Kidney epithelial cell (primary cell): ENCODE results near the gene SLCO3A1. TPM values are rescaled to one million over a fixed set of nuclear protein-coding genes. Genes with fewer than 3 reads are reported as not detected.

Source experiments
- DNase-seq: peaks from one replicate; pipeline ENCODE4 v3.0.0-alpha.2; 2010; ENCODE audit warnings: low read depth
- H3K27me3 ChIP-seq: 2 replicates; pipeline ENCODE4 v1.6.0; 2011; ENCODE audit warnings: low read length; ENCODE audit not compliant: control insufficient read depth, insufficient read depth
- H3K36me3 ChIP-seq: 2 replicates; pipeline ENCODE4 v1.5.1; 2011; ENCODE audit warnings: low read length; ENCODE audit not compliant: control insufficient read depth, insufficient read depth
- H3K4me3 ChIP-seq: 2 replicates; pipeline ENCODE4 v1.5.1; 2011; ENCODE audit warnings: low read depth, mild to moderate bottlenecking, control low read depth, low read length
- total RNA-seq: library from RNA; depleted of rRNA; stranded (reverse); fragments of >200 nt; gene quantifications from 2 replicates; pipeline ENCODE4 v1.2.3, GENCODE V29; 2015
- TF ChIP-seq, protein P1 (sequence below): IDR thresholded peaks from 2 replicates; pipeline ENCODE4 v1.5.1; 2011; ENCODE audit warnings: mild to moderate bottlenecking, moderate library complexity, low read length, control low read depth, inconsistent platforms; ENCODE audit not compliant: insufficient read depth, poor library complexity, severe bottlenecking

SLCO3A1 gene
- total RNA-seq, 1 donor from 2014 or later: 3.1 TPM

DNA sequence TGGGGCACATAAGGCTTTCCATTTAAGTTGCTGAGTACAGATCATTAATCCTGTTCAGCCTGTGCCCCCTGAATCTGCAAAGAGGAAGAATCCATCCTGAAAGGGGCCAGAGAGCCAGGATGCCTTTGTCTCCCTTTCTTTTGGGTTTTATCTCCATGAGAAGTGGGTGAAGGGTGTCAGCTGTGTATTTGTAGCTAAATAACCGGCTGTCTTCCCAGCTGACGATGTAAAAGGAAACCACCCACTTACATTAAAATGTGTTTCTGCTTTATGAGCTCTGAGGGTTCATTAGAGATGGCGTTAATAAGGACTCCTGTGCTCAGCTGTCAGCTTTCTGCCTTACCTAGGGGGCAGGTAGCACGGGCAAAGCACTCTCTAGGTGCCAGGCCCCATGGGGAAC lies 83.4 kb downstream of the SLCO3A1 start:
- TF ChIP-seq, protein P1, sequence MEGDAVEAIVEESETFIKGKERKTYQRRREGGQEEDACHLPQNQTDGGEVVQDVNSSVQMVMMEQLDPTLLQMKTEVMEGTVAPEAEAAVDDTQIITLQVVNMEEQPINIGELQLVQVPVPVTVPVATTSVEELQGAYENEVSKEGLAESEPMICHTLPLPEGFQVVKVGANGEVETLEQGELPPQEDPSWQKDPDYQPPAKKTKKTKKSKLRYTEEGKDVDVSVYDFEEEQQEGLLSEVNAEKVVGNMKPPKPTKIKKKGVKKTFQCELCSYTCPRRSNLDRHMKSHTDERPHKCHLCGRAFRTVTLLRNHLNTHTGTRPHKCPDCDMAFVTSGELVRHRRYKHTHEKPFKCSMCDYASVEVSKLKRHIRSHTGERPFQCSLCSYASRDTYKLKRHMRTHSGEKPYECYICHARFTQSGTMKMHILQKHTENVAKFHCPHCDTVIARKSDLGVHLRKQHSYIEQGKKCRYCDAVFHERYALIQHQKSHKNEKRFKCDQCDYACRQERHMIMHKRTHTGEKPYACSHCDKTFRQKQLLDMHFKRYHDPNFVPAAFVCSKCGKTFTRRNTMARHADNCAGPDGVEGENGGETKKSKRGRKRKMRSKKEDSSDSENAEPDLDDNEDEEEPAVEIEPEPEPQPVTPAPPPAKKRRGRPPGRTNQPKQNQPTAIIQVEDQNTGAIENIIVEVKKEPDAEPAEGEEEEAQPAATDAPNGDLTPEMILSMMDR: no peak
- DNase-seq: no peak
- H3K27me3 ChIP-seq: no peaks in the 10 kb centered on the region
- no peak overlapping the region for H3K4me3 ChIP-seq
- H3K36me3 ChIP-seq: no peaks in the 10 kb centered on the region

DNA sequence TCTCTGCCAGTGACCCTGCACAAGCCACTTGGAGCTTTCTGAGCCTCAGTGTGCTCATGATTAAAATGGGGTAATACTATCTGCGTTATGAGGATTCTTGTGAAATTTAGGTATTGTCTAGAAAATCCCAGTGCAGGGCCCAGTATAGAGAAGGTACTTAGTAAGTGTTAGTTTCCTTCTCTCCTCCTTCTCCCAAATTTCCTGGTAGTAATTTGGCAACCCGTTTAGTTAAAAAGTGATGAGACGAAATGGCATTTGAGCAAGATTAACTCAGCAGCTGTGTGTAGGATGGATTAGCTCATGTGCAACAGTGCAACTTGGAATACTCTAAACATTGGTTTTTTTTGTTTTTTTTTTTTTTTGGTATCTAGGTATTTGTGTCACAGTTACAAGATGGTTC lies 84.6 kb downstream of the SLCO3A1 start:
- Histone ChIP-seq H3K4me3 (no peak overlapping the region), H3K27me3 (no peaks in the 10 kb centered on the region), H3K36me3 (no peaks in the 10 kb centered on the region)
- TF ChIP-seq, protein P1: no peak
- DNase-seq: no peak

DNA sequence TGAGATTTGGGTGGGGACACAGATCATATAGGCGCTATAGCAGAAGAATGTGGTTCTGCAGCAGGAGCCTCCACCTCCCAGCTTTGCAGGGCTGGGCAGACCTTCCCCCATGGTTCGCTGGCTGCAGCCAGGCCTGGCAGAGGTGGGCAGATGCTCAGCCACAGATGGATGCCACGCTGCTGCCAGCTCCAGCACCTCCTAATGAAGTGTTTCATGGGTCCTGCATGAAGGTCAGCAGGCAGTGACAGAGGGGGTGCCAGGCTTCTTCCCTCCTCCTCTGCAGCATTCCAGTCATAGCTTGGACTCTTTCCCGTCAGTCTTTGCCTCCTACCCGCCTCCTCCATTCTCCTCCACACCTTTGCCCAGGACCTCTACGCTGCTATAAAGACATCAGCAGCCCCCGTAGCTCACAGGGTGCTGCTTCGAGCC lies 85.9 kb downstream of the SLCO3A1 start:
- no peaks in the 10 kb centered on the region for H3K36me3 ChIP-seq
- no peak for DNase-seq
- TF ChIP-seq, protein P1: no peak
- H3K27me3 ChIP-seq: no peaks in the 10 kb centered on the region
- no peak overlapping the region for H3K4me3 ChIP-seq

DNA sequence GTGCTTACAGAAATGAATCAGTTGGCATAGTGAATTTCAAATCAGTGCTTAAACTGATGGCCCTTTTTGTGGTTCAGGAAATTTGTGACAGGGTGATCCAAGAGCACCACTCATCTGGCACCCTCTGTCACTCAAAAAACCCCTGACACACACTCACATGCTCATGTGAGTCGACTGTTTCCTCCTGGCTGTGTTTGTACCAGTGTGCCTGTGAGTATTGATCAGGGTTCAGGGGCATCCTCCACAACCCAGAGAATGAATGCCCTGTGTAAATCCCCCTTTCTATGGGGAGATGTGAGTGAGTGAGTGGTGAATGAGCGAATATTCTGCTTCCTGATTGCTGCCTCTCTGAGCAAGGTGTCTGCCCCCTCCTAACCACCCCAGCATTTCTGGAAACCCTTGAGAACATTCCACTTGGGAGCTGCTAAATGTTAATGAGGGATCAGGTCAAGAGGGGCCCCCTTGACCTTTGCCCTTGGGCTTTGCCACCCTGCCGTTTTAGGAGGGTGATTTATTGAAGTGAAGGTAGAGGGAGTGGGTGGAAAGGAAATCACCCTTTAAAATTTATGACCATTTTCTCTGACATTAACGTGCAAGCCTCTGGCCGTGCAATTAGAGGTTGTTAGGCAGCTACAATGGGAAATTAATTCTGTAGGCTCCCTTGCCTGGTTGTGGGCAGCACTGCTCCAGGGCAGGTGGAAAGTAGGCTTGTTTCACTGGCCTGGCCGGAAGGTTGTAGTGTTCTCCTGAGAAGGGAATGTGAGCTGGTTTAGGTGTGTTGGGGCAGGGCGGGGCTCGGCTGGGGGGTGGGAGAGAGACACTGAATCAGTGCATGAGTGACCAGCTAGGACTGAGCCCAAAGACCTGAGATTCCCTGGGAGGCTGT lies 87.2 kb downstream of the SLCO3A1 start:
- DNase-seq: no peak
- TF ChIP-seq, protein P1: no peak
- H3K27me3 ChIP-seq: no peaks in the 10 kb centered on the region
- H3K36me3 ChIP-seq: no peaks in the 10 kb centered on the region
- no peak overlapping the region for H3K4me3 ChIP-seq

DNA sequence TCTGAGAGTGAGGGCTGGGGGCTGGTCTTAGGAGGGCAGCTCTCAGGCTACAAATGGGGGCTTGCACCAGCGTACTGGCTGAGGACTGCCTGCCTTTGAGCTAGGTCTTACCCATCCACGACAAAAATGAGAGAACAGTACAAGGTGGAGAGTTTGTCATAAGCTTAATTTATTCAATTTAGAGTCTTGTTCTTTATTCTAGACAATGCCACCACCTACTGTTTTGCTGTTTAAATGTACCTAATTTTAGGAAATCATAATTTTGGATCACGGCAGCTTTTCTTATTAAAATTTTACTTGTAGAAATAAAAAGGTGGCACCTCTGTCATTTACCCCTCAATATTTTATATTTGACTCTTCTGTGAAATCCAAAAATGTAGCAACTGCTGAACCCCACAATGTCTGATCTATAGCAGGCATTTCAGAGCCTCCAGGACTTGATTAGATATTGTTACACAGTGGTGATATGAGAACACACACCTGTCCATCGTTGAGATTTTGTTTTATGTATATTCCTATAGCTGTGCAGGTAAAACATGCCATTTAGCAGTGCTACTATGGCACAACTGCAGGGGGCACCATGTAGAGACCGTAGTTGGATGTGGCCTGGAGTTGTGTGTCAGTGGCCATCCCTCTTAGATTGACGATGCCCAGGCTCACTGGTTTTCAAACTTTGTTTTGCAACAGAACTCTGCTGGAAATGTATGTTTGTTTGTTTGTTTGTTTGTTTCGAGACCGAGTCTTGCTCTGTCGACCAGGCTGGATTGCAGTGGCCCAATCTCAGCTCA lies 88.6 kb downstream of the SLCO3A1 start:
- TF ChIP-seq, protein P1: no peak
- DNase-seq: no peak
- H3K27me3 ChIP-seq: no peaks in the 10 kb centered on the region
- no peak overlapping the region for H3K4me3 ChIP-seq
- no peaks in the 10 kb centered on the region for H3K36me3 ChIP-seq
